HepG2 (cell line): ENCODE measurements around the gene SIGLECL1. TPM values are rescaled to one million over a fixed set of nuclear protein-coding genes. Genes with fewer than 3 reads are reported as not detected.

ENCODE experiments used
- ATAC-seq: fragments of 200-7000 bp; cut with Tn5 transposase; 3 replicates; pipeline ENCODE4 v1.9.1; 2020; ENCODE audit warnings: mild to moderate bottlenecking, moderate library complexity
- BruUV-seq: library from RNA; stranded (reverse); fragments of 400-500 nt; replicated peaks from 2 replicates; lab custom pipeline; 2021; lab: Mats Ljungman, UMichigan
- CTCF ChIA-PET: fragments of 300-600 bp; formaldehyde crosslinking; extraction: SDS; loops from one replicate; lab custom pipeline; 2021; ENCODE audit warnings: low total read pairs, inconsistent platforms, low intra/inter-chr PET ratio; lab: Yijun Ruan, JAX
- POLR2A ChIA-PET: fragments of 350-600 bp; sonication (Branson Sonifier 250); formaldehyde crosslinking; loops from one replicate; lab custom pipeline; 2020; ENCODE audit warnings: antibody characterized with exemption, inconsistent platforms; lab: Yijun Ruan, JAX
- DNase-seq: peaks from one replicate; pipeline ENCODE4 v3.0.0-alpha.2; 2015; ENCODE audit warnings: low spot score
- FAIRE-seq: peaks from 3 replicates; lab custom pipeline; 2011; peaks lifted over from hg19 to GRCh38; lab: Jason Lieb, UNC
- H2AFZ ChIP-seq: one replicate; pipeline ENCODE4 v1.6.1; 2011; ENCODE audit warnings: low read length, inconsistent platforms
- H3K27ac ChIP-seq: fragments of 300-600 bp; 3 replicates; pipeline ENCODE4 v1.8.0; 2011; ENCODE audit warnings: mixed run types, mild to moderate bottlenecking, mixed read lengths, low read length, inconsistent platforms; ENCODE audit not compliant: insufficient read depth; ENCODE audit errors: extremely low read length
- H3K27me3 ChIP-seq, 2 experiments: fragments of 200-600 bp in 1 of 2; 2 replicates in 1 of 2; 3 replicates in 1 of 2; pipeline versions ENCODE4 v1.6.0 to v1.8.0; 2011; ENCODE audit warnings: low read length in 2 of 2, mild to moderate bottlenecking in 2 of 2, moderate library complexity in 2 of 2, inconsistent platforms in 1 of 2; ENCODE audit not compliant: insufficient read depth in 2 of 2, control insufficient read depth in 1 of 2
- H3K36me3 ChIP-seq, 2 experiments: fragments of 200-600 bp in 1 of 2; replicated peaks in 1 of 2; 2 replicates in 1 of 2; 3 replicates in 1 of 2; pipeline versions ENCODE4 v1.5.1 to v1.8.0; 2011; ENCODE audit warnings: low read length in 2 of 2, inconsistent platforms in 1 of 2; ENCODE audit not compliant: insufficient read depth in 2 of 2, control insufficient read depth in 1 of 2
- H3K4me1 ChIP-seq: 2 replicates; pipeline ENCODE4 v1.5.1; 2012; ENCODE audit warnings: low read length, inconsistent platforms; ENCODE audit not compliant: insufficient read depth
- H3K4me2 ChIP-seq: 2 replicates; pipeline ENCODE4 v1.6.0; 2011; ENCODE audit warnings: low read depth, low read length, inconsistent platforms
- H3K4me3 ChIP-seq, 3 experiments: fragments of 200-600 bp in 1 of 3; sonication (generic), shearing (Covaris generic) in 1 of 3; replicated peaks in 1 of 3; 2 replicates each; pipeline ENCODE4 v1.5.1; 2011 to 2016; ENCODE audit warnings: low read length in 3 of 3, inconsistent platforms in 2 of 3, low read depth in 2 of 3, mild to moderate bottlenecking in 2 of 3, control low read depth in 1 of 3, mixed read lengths in 1 of 3; ENCODE audit not compliant: insufficient read depth in 1 of 3
- H3K79me2 ChIP-seq: one replicate; pipeline ENCODE4 v1.6.1; 2011; ENCODE audit warnings: low read length, inconsistent platforms; ENCODE audit not compliant: insufficient read depth
- H3K9ac ChIP-seq: 2 replicates; pipeline ENCODE4 v1.6.0; 2011; ENCODE audit warnings: mild to moderate bottlenecking, low read depth, low read length, inconsistent platforms; ENCODE audit not compliant: insufficient read depth
- H3K9me3 ChIP-seq: 2 replicates; pipeline ENCODE4 v1.5.1; 2012; ENCODE audit warnings: mild to moderate bottlenecking, low read length
- H4K20me1 ChIP-seq: 2 replicates; pipeline ENCODE4 v1.6.0; 2011; ENCODE audit warnings: inconsistent platforms, mild to moderate bottlenecking, low read length, moderate library complexity; ENCODE audit not compliant: insufficient read depth
- KDM5A ChIP-seq: fragments of 200-600 bp; sonication (generic); IDR thresholded peaks from 2 replicates; pipeline ENCODE4 v1.7.0; 2018; ENCODE audit warnings: antibody characterized with exemption, mild to moderate bottlenecking, low read length, borderline replicate concordance
- KLF13 ChIP-seq: sonication (generic); formaldehyde crosslinking; IDR thresholded peaks from 2 replicates; pipeline ENCODE4 v1.4.0; 2020; ENCODE audit warnings: mild to moderate bottlenecking, missing genetic modification reagents
- MYNN ChIP-seq: sonication (generic); formaldehyde crosslinking; IDR thresholded peaks from 2 replicates; pipeline ENCODE4 v1.4.0; 2020; ENCODE audit warnings: mild to moderate bottlenecking, low read depth, missing genetic modification reagents
- POLR2G ChIP-seq: fragments of 200-400 bp; formaldehyde crosslinking; IDR thresholded peaks from 2 replicates; pipeline ENCODE4 v1.6.1; 2018; ENCODE audit warnings: mild to moderate bottlenecking, low read depth, low read length, moderate library complexity
- RELA ChIP-seq: sonication (generic); formaldehyde crosslinking; IDR thresholded peaks from 2 replicates; pipeline ENCODE4 v1.4.0; 2020; ENCODE audit warnings: missing genetic modification reagents
- SMAD1 ChIP-seq: sonication (generic); formaldehyde crosslinking; IDR thresholded peaks from 2 replicates; pipeline ENCODE4 v1.4.0; 2020; ENCODE audit warnings: missing genetic modification reagents, low read depth, mild to moderate bottlenecking, borderline replicate concordance
- TBX2 ChIP-seq: sonication (generic); formaldehyde crosslinking; IDR thresholded peaks from 2 replicates; pipeline ENCODE4 v1.5.0; 2020; ENCODE audit warnings: missing genetic modification reagents, mild to moderate bottlenecking, borderline replicate concordance
- TEF ChIP-seq: sonication (generic); formaldehyde crosslinking; IDR thresholded peaks from 2 replicates; pipeline ENCODE4 v1.5.0; 2020; ENCODE audit warnings: missing genetic modification reagents
- TOPORS ChIP-seq: sonication (generic); formaldehyde crosslinking; IDR thresholded peaks from 2 replicates; pipeline ENCODE4 v1.8.0; 2023; ENCODE audit warnings: mild to moderate bottlenecking, missing genetic modification reagents
- ZSCAN25 ChIP-seq: sonication (generic); formaldehyde crosslinking; IDR thresholded peaks from 2 replicates; pipeline ENCODE4 v1.8.0; 2022; ENCODE audit warnings: mild to moderate bottlenecking, missing genetic modification reagents
- WGBS: methylation state at CpG from one replicate; pipeline ENCODE4 v1.1.6; 2017; ENCODE audit warnings: low lambda C conversion rate; 5-methylcytosine and 5-hydroxymethylcytosine counted together
- in situ Hi-C: cut with HindIII; loops from 2 replicates; pipeline ENCODE4 v1.10.0; 2017; ENCODE audit warnings: low pct_unique_long_range_greater_than_20kb; ENCODE audit not compliant: extremely low pct_ligation_motif_present
- intact Hi-C: fragments of 100-400 bp; cut with micrococcal nuclease; formaldehyde crosslinking; loops from one replicate; pipeline ENCODE4 v1.10.0; 2022; ENCODE audit not compliant: unreplicated experiment
- polyA plus RNA-seq, 8 experiments: library from polyadenylated mRNA; depleted of rRNA in 3 of 8; stranded (reverse) in 7 of 8; unstranded in 1 of 8; fragments of >200 nt; fragmentation: Illumina TruSeq in 4 of 8; extraction: Trizol in 4 of 8; gene quantifications; 2 replicates each; pipeline versions ENCODE4 v1.2.1 to v1.2.3, GENCODE V29; 2011 to 2016; ENCODE audit warnings: low read depth in 4 of 8, missing spikeins in 1 of 8, mixed read lengths in 1 of 8; ENCODE audit not compliant: insufficient read depth in 1 of 8
- total RNA-seq, 5 experiments: library from RNA; depleted of rRNA; stranded (reverse); fragments of >200 nt; fragmentation: Illumina TruSeq; extraction: Trizol; gene quantifications; 2 replicates each; pipeline ENCODE4 v1.2.3, GENCODE V29; 2016; ENCODE audit warnings: low read depth in 1 of 5
- TF ChIP-seq, protein P1 (sequence below): sonication (generic); formaldehyde crosslinking; IDR thresholded peaks from 2 replicates; pipeline ENCODE4 v1.5.1; 2020; ENCODE audit warnings: missing genetic modification reagents, mild to moderate bottlenecking, borderline replicate concordance
- TF ChIP-seq, protein P2 (sequence below): IDR thresholded peaks from 2 replicates; pipeline ENCODE4 v1.6.1; 2016

SIGLECL1 gene
- total and polyA plus RNA-seq, 2 of the 13 experiments (the other 11 are each of a cell fraction or from before 2014, with no cell fraction given): not detected

GRCh38 chr19:51311351-51312257, 60.7 kb downstream of the SIGLECL1 start, which contains the start of gene IGLON5:
IGLON5 (plus strand) TSS chr19:51311644; CDS start chr19:51311848, 204 bp downstream.
- H3K4me2 ChIP-seq: no peak within 1 kb of the TSS
- no TSS peak for BruUV-seq
- WGBS: 56% methylated on average over 36 of the region's 76 CpGs
- no peaks in the 10 kb centered on the region for H3K36me3 ChIP-seq
- no peak within 1 kb of the TSS for H2AFZ ChIP-seq
- CTCF ChIA-PET: no interaction called here
- no peak for TF ChIP-seq KDM5A
- no peak for TF ChIP-seq SMAD1
- TF ChIP-seq KLF13: no peak
- no peak for TF ChIP-seq TBX2 (CRISPR knock-in tag)
- TF ChIP-seq, protein P1, sequence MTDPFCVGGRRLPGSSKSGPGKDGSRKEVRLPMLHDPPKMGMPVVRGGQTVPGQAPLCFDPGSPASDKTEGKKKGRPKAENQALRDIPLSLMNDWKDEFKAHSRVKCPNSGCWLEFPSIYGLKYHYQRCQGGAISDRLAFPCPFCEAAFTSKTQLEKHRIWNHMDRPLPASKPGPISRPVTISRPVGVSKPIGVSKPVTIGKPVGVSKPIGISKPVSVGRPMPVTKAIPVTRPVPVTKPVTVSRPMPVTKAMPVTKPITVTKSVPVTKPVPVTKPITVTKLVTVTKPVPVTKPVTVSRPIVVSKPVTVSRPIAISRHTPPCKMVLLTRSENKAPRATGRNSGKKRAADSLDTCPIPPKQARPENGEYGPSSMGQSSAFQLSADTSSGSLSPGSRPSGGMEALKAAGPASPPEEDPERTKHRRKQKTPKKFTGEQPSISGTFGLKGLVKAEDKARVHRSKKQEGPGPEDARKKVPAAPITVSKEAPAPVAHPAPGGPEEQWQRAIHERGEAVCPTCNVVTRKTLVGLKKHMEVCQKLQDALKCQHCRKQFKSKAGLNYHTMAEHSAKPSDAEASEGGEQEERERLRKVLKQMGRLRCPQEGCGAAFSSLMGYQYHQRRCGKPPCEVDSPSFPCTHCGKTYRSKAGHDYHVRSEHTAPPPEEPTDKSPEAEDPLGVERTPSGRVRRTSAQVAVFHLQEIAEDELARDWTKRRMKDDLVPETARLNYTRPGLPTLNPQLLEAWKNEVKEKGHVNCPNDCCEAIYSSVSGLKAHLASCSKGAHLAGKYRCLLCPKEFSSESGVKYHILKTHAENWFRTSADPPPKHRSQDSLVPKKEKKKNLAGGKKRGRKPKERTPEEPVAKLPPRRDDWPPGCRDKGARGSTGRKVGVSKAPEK: no peak
- no peak for TF ChIP-seq POLR2G
- no peak for TF ChIP-seq TEF (CRISPR knock-in tag)
- TF ChIP-seq TOPORS: no peak
- TF ChIP-seq ZSCAN25 (CRISPR knock-in tag): no peak
- TF ChIP-seq, protein P2, sequence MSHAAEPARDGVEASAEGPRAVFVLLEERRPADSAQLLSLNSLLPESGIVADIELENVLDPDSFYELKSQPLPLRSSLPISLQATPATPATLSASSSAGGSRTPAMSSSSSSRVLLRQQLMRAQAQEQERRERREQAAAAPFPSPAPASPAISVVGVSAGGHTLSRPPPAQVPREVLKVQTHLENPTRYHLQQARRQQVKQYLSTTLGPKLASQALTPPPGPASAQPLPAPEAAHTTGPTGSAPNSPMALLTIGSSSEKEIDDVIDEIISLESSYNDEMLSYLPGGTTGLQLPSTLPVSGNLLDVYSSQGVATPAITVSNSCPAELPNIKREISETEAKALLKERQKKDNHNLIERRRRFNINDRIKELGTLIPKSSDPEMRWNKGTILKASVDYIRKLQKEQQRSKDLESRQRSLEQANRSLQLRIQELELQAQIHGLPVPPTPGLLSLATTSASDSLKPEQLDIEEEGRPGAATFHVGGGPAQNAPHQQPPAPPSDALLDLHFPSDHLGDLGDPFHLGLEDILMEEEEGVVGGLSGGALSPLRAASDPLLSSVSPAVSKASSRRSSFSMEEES (CRISPR knock-in tag): no peak
- no peak for TF ChIP-seq MYNN (CRISPR knock-in tag)
- no peak for TF ChIP-seq RELA (CRISPR knock-in tag)
- TF ChIP-seq, all 625 proteins: peak for 0
- no peak for FAIRE-seq
- Histone ChIP-seq H3K9me3 (peaks cover 21% of the 10 kb centered on the region), H3K79me2 (no peaks in the 10 kb centered on the region), H3K27me3 (peaks cover 0 to 9% of the 10 kb centered on the region in 2 experiments; a peak in 2 of 5 replicates), H3K4me3 (no peak within 1 kb of the TSS), H3K4me1 (no peaks in the 10 kb centered on the region), H3K27ac (no peak within 1 kb of the TSS), H4K20me1 (no peaks in the 10 kb centered on the region), H3K9ac (no peak within 1 kb of the TSS)
- in situ Hi-C loops: no loop called here
- intact Hi-C loops: no loop called here
- no peak for ATAC-seq
- POLR2A ChIA-PET: no interaction called here
- no peak for DNase-seq
